Stimulated activated CD8-positive, alpha-beta memory T cell treated with anti-CD3 and anti-CD28 coated beads, Interleukin-15, amount 100 ng/mL, for 24 hours (primary cell): ENCODE measurements around the gene NUP98.
"Not testable (repeated sequence)": the region's sequence is repeated elsewhere in the genome, so short reads cannot be mapped to it uniquely, and the experiment has no call there.

Source experiments
- DNase-seq: peaks from one replicate; pipeline ENCODE4 v3.0.0-alpha.2; 2020; ENCODE audit warnings: low read depth

NUP98 gene

DNA sequence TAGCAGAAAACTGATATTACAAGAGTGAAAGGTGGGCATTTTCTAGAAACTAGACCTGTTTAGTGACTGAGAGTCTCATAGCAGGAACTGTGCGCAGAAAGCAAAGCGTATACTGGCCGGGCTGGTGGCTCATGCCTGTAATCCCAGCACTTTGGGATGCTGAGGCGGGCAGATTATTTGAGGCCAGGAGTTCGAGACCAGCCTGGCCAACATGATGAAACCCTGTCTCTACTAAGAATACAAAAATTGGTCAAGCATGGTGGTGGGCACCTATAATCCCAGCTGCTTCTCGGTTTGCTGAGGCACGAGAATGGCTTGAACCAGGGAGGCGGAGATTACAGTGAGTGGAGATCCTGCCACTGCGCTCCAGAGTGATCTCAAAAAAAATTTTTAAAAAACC, 1.8 kb upstream of the NUP98 start:
- no peak for DNase-seq

DNA sequence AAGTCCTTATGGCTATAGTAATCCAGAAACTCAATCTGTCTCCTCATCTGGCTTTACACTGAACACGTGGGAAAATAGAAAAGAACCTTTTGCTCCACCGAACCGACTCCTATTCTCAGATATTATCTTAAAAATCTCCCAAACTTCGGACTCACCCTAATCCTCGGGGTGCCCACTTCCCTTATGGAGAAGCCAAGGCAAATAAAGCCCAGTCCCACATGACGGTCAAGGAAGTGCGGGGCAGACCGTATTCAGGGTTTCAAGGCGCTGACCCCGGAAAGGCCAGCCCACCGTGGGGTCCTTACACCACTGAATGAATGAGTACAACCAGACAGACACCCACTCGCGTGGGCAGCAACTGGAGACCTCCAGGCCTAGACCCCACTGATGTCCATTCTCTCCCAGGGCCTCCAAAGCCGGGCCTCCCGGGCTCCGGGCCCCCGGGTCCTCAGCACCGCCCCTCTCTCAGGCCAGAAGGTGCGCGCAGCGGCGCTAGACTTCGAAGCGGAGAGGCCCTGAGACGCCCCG, 489 bp downstream of the NUP98 start:
- no peak for DNase-seq

DNA sequence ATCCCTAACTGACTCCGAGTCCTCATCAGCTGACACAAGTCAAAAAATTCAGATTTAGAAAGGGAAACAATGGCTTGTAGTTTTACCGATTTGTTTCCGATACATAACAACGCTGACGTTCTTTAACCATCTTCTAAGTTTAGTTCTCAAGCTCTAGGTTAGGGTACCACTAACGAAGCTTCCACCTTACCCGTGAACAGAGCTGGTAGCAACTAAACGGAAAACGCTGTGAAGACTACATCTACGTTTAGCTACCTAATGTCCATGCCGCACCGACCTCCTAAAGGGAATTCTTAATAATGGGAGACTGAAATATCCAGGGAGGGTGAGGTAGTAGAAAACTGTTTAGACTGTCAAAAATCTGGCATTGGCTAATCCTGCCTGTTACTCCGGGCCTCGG, 1.0 kb downstream of the NUP98 start:
- no peak for DNase-seq

DNA sequence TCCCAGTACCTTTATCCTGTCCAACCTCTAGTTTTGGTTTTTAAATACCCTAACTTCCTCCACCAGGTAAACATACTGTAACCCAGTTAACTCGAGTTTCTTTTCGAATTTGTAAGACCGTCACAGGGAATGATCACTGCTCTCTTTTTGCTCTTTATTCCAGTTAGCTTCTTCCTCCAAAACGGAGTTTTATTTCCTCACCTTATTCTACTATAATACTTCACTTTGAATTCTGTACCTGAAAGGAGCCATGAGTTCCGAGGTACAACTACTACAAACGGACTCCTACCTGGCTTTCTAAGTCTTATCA, 1.4 kb downstream of the NUP98 start:
- DNase-seq: no peak

DNA sequence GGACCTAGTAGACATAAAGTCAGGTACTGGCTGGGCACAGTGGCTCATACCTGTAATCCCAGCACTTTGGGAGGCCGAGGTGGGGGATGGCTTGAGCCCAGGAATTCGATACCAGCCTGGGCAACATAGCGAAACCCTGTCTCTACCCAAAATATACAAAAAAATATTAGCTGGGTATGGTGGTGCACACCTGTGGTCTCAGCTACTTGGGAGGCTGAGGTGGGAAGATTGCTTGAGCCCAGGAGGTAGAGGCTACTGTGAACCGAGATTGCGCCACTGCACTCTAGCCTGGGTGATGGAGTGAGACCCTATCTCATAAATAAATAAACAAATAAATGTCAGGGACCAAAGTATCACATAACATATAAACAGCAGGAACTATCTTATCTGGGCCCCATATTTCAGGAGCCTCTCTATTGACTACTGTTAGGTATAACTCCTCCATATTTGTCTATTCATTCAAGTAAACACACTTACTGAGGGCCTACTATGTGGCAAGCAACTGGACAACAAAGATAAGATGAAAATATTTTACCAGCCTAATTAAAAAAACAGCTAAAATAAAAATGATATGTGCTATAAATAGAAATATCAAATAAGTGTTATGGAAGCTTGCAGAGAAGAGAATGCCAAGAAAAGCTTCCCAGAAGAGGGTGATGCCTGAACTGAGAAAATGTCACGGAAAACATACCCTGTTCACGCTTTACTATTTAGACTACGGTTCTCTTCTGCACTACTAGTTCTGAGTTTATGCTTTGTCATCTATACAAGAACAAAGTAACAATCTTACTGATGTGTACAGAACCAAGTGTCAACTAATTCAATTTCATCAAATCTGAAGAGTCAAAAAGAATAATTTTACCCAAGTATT, 2.0 kb downstream of the NUP98 start:
- DNase-seq: no peak

DNA sequence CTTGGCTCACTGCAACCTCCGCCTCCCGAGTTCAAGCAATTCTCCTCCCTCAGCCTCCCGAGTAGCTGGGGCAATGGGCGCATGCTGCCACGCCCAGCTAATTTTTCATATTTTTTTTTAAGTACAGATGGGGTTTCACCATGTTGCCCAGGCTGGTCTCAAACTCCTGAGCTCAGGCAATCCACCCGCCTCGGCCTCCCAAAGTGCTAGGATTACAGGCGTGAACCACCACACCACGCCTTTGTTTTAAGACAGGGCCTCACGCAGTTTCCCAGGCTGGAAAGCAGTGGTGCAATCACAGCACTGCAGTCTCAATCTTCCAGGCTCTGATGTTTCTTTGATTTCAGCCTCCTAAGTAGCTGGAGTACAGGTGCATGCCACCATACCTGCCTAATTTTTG, 3.0 kb downstream of the NUP98 start:
- DNase-seq: not testable (repeated sequence)

DNA sequence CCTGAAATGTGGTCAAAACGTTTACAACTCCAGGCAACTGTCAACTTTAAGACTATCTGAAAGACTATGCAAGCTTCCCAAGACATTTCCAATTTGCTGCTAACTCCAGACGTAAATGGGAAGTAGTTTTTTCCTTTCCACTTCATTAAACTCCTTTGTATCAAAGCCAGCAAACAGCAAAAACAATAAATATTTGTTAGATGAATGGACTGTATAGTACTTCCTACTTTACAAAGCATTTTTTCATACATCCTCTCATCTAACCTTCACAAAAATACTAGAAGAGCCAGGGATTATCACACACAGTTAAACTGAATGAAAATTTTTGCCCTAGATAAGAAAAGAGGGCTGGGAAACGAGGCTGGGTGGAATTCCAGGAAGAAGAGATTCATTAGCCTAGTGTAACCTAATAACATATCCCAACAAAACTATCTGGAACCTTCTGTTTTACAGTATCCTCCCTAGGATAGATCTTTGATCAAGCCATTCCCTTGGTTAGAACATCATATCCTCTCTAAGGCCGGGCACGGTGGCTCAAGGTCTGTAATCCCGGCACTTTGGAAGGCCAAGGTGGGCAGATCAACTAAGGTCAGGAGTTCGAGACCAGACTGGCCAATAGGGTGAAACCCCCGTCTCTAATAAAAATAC, 10.4 kb downstream of the NUP98 start:
- DNase-seq: no peak

DNA sequence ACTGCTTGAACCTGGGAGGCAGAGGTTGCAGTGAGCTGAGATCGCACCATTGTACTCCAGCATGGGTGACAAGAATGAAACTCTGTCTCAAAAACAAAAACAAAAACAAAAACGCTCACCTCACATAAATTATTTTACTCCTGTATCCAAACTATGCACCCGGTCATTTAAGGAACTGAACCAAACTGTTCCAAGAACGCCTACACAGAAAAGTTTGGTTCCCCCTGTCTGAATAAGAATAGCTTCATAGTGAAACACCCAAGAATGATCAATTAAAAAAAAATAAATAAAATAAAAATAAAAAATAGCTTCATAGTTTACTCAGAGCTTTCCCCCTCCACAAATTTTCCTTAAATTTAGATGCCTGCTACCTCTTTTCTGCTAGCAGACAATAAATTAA, 13.7 kb downstream of the NUP98 start:
- no peak for DNase-seq

DNA sequence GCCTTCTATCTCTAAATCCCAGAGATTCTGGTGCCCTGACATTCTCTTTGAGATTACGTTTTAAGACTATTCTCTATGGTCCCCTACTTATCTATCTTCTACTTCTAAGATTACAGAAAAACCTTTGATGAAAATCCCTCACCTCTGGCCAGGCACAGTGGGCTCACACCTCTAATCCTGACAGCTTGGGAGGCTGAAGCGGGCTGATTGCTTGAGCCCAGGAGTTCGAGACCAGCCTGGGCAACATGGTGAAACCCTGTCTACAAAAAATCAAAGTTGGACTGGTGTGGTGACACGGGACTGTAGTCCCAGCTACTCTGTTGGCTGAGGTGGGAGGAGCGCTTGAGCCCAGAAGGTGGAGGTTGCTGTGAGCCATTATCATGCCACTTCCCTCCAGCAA, 14.4 kb downstream of the NUP98 start:
- DNase-seq: no peak

DNA sequence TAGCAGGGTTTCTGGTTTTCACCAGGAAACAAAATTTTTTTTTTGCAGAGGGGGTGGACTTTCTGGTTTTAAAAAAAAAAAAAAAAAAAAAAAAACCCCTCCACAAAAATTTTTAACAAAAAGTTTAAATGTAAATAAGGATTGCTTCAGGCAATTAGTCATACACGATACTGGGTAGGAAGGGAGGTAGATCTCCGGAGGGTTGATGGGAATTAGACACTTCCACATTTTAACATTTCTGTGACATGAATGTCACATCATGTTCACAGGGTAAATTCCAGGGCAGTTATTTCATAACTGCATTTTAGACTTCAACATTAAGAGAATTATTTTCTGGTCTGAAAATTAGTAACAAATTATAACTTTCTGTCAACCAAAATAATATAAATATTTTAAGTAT, 15.9 kb downstream of the NUP98 start:
- DNase-seq: no peak

DNA sequence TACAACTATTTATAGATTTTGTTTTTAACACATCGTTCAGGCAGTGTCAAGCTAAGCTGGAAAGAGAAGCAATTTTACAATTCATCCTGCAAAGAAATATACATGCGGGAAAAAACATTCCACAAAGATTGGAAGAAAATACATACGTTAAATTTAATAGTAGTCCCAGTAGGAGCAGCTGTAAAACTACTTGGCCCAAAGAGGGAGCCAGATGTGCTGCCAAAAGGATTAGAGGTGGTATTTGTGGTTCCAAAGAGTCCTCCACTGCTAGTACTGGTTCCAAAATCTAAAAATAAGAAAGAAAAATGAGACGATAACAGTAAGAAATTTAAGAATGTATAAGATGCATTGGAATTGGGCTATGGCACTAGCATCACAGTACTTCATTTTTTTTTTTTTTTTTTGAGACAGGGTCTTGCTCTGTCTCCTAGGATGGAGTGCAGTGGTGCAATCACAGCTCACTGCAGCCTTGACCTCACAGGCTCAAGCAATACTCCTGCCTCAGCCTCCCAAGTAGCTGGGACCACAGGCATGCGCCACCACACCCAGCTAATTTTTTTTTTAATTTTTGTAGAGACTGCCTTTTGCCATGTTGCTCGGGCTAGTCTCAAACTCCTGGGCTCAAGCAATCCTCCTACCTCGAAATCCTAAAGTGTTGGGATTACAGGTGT, 21.5 kb downstream of the NUP98 start:
- DNase-seq: no peak

DNA sequence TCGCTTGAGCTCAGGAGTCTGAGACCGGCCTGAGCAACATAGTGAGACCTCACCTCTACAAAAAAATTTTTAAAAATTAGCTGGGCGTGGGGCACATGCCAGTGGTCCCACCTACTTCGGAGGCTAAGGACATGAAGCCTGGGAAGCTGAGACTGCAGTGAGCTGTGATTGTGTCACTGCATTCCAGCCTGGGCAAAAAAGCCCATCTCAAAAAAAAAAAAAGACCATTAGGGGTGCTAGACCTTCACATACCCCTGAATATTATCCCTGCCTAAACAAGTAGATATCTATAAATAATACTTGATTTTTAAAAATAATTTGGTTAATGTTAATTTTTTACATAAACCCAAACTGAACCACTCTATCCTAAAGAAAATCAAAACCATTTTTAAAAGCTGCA, 24.2 kb downstream of the NUP98 start:
- no peak for DNase-seq

DNA sequence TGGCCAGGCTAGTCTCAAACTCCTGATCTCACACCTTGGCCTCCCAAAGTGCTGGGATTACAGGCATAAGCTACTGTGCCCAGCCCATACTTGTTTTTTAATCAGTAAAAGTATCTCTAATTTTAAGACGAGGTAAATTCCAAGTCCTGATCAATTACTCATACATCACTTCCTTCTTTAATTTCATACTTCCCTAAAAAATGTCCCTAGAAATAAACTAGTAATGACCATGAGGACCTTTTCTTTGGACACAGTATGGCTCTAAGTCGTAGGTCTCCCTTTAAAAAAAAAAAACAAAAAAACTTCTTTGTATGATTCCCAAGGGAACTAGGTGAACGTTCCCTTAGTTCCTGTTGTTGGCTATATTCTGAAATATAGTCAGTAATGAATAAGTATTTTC, 29.8 kb downstream of the NUP98 start:
- no peak for DNase-seq

DNA sequence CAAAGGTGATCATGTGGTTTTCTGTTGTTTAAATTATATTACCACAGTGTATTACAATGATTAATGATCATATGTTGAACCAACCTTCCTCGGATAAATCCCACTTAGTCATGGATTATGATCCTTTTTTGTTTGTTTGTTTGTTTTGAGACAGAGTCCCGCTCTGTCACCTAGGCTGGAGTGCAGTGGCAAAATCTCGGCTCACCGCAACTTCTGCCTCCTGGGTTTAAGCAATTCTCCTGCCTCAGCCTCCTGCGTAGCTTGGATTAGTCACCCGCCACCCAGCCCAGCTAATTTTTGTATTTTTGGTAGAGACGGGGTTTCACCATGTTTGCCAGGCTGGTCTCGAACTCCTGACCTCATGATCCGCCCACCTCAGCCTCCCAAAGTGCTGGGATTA, 30.5 kb downstream of the NUP98 start:
- not testable (repeated sequence) for DNase-seq

DNA sequence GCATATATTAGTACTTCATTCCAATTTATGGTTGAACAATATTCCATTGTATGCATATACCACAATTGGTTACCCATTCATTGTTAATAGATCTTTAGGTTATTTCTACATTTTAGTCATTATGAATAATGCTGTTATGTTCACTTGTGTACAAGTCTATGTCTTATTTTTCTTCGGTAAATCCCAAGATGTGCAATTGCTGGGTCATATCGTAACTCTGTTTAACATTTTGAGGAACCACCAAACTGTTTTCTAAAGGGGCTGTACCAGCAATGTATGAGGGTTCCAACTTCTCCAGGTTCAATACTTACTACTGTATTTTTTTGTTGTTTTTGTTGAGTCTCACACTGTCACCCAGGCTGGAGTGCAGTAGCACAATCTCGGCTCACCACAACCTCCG, 33.1 kb downstream of the NUP98 start:
- DNase-seq: no peak

DNA sequence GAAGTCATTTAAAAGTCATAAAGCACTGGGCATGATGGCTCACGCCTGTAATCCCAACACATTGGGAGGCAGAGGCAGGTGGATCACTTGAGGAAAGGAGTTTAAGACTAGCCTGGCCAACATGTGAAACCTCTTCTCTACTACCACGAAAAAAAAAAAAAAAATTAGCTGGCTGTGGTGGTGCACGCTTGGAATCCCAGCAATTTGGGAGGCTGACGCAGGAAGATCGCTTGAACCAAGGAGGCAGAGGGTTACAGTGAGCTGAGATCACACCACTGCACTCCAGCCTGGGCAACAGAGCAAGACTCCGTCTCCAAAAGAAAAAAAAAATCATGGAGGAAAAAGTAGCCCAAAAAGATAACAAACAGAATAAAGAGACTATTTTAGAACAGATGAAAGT, 42.2 kb downstream of the NUP98 start:
- no peak for DNase-seq

DNA sequence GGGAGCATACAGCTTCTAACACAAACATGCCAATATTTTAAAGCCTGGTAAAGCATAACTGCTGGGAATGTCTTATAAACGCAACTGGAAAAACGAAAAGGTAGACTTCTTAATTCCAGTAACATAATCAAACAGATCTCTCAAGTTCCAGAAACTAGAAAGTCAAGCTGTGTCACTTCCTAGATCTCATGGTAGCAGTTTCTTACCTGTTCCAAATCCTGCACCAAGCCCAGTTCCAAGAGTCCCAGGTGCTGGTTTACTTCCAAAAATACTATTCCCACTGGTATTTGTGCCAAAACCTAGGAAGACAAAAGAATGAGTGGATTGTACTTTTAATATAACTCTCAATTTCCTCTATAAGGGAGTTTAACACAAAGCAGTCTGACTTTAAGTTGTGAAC, 44.2 kb downstream of the NUP98 start:
- no peak for DNase-seq

DNA sequence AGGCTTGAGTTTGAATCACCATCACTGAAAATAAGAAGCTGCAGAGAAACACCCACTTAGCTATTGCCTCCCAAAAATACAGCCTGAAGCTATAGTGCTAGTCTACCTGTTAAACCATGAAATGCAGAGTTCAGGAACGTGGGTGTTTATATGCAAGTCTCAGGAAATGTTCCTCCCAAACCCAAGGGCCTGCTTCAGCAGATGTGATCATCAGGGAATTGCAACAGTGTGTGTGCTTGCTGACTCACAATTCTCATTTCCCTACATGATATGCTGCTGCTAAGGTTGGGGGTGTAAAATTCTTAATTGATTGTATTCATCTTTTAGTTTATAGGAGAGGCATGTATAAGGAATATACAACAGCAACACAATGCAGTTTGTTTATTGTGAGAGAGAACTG, 49.6 kb downstream of the NUP98 start:
- DNase-seq: no peak

DNA sequence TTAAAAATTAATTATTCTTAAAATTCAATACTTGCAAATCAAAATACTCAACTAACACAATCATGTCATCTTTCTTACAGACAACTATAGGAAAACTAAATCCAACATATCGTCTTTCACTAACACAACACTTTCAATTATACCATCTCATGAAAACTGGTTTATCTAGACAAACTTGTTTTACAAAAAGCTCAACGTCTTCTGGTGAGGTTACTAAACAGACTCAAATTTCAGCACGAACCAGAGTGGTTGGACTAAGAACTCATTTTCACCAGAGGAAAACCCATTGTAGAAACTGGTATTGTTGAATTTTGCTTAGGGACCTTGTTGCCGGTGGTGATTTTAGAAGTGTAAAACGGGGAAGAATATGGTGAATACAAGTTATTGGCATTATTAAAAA, 52.2 kb downstream of the NUP98 start:
- DNase-seq: no peak

DNA sequence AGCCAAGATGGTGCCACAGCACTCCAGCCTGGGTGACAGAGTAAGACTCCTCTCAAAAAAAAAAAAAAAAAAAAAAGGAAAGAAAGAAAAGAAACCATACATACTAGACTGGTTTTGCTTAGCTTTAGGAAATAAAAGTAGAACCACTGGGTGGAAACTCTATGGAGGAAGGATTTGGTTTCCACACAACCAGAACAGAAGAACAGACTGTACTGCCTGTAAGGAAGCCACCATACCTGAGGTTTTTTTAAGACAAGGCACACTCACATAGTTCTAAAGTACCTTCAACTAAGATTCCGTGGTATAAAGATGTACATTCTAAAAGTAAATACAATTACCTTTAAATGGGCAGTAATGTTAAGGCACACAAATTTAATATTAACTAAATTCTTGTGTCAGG, 58.6 kb downstream of the NUP98 start:
- no peak for DNase-seq

DNA sequence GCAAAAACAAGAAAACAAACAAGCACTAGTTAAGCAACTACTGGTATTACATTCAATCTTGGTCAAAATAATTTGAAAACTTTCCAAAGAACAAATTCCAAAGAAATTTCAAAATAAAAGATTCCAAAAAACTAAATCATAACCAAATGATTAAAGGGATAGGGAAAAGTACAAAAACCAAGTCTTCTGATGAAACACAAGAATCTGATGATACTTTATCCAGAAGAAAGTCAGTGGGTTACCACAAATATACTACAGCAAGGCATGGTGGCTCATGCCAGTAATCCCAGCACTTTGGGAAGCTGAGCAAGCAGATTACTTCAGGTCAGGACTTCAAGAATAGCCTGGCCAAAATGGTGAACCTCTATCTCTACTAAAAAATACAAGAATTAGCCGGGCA, 59.1 kb downstream of the NUP98 start:
- no peak for DNase-seq

DNA sequence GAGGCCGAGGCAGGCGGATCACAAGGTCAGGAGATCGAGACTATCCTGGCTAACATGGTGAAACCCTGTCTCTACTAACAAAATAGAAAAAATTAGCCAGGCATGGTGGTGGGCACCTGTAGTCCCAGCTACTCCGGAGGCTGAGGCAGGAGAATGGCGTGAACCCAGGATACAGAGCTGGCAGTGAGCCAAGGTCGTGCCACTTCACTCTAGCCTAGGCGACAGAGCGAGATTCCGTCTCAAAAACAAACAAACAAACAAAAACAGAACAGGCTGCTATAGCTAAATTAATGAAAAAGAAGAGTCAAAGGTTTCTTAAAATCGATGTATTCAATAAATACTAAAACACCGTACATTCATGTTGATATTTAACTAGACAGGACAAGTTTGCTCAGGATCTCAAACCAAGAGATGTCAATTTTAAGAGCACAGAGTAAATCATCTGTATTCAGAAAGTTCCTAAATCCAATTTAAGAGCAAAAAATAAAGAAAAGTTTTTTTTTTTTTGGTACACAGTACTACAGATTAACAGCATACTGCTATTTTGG, 59.9 kb downstream of the NUP98 start:
- DNase-seq: no peak

DNA sequence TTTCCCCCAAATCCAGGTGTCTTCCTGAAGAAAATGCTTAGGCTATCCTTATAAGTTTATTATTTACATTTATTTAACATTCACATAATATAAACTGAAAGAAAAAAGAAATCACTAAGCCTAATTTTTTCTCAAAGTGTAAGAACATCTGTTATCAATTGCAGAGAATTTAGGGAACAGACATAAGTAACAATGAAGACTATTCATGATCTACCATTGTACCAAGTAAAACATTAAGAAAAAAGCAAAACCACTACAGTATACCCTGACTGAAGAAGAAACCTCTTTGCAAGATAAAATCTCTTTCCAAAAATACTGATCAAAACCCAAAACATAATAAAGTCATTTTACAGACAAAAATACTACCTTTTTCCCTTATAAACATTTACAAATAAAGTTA, 60.5 kb downstream of the NUP98 start:
- DNase-seq: no peak
